Activated CD8-positive, alpha-beta memory T cell treated with anti-CD3 and anti-CD28 coated beads for 1 hour (primary cell): ENCODE data around the gene FBXW10B.
"Not testable (repeated sequence)": the region's sequence is repeated elsewhere in the genome, so short reads cannot be mapped to it uniquely, and the experiment has no call there.

Source experiments
- DNase-seq, 2 donors: peaks; one replicate each; pipeline ENCODE4 v3.0.0-alpha.2; 2020; ENCODE audit warnings: low read depth in 1 of 2; ENCODE audit errors: extremely low read depth in 1 of 2

FBXW10B gene, protein sequence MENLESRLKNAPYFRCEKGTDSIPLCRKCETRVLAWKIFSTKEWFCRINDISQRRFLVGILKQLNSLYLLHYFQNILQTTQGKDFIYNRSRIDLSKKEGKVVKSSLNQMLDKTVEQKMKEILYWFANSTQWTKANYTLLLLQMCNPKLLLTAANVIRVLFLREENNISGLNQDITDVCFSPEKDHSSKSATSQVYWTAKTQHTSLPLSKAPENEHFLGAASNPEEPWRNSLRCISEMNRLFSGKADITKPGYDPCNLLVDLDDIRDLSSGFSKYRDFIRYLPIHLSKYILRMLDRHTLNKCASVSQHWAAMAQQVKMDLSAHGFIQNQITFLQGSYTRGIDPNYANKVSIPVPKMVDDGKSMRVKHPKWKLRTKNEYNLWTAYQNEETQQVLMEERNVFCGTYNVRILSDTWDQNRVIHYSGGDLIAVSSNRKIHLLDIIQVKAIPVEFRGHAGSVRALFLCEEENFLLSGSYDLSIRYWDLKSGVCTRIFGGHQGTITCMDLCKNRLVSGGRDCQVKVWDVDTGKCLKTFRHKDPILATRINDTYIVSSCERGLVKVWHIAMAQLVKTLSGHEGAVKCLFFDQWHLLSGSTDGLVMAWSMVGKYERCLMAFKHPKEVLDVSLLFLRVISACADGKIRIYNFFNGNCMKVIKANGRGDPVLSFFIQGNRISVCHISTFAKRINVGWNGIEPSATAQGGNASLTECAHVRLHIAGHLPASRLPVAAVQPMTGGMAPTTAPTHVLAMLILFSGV

DNA sequence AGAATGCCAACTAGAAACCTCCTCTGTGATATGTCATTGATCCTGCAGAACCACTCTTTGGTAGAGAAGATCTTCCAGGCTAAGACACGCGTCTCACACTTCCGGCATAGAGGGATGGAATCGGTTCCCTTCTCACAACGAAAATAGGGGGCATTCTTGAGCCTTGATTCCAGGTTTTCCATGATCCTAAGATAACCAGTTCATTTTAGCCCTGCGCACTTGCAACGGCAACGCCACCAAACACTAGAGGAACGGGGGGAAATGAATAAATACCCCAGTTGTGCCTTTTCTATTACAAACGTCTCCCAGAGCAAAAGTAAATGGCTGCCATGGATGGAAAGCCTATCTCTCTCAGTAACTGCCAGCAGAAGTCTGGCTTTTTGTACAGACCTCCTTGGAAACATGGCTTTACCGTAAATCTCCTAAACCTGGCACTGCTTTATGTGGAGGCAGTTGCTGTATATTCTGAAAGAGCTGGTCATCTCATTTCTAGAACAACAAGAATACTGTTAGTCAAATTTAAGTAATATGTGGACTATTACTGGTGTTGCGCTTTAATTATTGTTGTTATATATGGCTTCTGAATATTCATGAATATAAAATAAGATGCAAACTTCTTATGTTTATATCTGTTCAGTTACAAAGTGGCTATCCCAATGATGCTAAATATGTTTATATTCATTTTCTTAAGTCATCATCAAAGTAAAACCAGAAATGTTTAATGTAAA lies at the start of gene FBXW10B:
Gene FBXW10B (minus strand): TSS at position 374 of the 728 bp plus-strand sequence. CDS start 192 bp downstream, at position 182.
- not testable (repeated sequence) for DNase-seq

DNA sequence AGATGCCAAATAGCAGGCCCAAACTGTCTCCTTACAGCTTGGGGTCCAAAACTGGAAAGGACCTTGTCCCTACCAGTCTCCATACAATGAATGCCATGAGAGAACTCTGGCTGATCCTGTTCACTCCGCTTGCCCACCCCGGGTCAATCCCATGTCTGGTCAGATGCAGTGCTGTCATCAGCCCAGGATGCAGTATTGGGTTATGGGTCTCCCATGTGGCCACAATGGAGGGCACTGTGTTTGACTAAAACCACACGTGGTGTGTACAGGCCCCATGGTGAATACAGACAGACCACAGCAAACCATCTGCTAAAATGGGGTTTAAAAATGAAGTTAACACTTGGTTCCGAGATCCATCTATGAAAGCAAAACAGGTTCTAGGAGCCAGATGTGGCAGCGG lies 44.2 kb upstream of the FBXW10B start:
- no peak for DNase-seq

DNA sequence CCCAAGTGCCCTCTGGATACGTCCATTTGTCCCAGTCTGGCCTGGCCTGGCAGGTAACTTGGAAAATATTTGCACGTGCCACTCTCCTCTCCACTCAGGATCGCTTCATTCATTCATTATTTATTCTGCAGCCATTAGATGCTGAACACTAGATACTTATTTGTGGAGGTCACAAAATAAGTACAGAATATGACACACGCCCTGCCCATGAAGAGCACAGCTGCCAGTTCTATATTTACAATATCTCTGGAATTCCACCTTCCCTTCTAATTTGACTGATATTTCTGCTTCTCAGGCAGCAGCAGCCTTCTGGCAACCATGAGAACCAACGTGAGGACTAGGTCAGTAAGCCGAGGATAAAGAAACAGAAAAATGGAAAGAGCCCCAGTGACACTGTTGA lies 43.7 kb upstream of the FBXW10B start:
- no peak for DNase-seq

DNA sequence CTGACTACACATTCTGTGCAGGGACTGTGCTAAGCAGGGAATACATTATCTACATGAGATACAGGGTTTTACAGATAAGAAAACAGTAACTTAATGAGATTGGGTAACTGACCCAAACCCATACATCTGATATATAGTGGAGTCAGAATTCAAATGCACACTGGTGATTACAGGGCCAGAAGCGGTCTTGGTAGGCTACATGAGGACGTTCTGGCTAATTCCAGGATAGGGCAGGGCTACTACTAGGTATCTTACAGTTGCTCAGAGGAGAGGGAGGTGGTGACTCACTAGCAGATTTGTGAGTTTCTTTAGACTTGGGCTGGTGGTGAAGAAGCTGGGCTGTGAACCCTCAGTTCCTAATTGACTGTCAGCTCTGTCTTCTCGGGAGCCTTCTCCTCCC lies 43.2 kb upstream of the FBXW10B start:
- DNase-seq = no peak

DNA sequence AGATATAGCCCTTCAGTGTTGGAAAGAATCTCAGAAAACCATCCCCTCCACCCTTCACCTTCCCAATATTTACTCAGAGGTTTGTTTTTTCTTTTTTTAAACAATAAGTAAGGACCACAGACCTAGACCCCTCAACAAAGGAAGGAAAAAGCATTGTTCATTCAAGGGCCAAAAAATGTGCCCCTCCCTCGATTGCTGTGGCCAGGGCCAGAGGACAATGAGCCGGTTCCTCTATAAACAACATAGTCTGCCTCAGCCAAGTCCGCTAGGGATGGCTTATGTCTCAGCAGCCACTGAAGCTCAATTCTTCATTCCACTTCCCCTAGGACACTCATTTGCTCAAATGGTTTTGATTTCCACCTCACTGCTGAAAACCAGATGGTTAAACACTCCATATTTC lies 40.6 kb upstream of the FBXW10B start:
- DNase-seq = no peak

DNA sequence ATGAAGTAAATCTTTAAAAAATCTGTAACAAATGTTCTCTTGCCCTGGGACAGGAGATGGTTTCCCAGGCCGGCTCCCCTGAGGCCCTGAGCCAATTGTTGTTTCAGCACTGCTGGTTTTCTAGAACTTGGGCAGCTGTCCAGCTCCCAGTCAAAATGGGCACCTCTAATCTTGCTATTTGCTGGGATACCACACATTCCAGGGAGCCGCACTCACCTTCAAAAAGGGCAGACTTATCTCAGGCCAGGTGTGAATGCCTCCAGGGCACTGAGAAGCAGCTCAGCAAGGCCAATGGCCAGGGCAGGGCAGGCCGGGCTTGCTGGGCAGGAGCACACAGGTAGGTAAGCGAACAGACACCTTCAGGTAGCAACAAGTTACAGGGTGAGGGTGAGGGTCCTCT lies 40.2 kb upstream of the FBXW10B start:
- DNase-seq = no peak

DNA sequence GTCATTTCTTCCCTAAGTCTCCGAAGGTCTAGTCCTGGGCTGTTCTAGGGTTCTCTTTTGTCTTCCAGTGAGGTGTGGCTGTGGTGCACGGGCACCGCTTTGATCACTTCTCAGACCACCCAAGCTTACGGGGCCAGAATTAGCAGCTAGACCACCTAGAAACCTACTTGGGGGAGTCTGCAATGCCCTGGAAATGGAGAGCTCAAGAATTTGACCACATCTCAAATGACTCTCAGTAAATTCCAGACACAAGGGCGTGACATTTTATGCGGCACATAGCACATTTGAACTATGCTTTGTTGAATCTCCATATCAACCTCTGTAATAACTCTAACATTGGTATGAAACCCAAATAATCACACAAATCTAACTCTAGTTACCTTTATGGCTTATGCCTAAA lies 39.7 kb upstream of the FBXW10B start:
- DNase-seq = no peak

DNA sequence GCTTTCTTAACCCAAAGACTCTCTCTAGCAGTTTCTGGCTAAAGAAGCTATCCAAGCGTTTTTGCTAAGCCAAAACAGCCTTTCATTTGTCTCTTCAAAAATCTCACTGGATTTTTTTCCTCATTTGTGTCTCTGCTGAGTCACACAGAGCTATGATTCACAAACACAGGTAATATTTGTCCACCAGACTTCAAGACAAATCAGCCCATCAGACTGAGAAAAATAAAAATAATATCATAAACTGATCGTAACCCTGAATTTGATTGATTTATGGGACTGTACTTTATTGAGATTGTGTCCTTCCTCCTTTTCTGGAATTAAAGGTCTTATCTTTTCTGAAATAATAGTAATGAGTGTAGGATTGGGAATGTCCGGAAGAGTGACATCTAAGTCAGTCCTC lies 38.8 kb upstream of the FBXW10B start:
- no peak for DNase-seq

DNA sequence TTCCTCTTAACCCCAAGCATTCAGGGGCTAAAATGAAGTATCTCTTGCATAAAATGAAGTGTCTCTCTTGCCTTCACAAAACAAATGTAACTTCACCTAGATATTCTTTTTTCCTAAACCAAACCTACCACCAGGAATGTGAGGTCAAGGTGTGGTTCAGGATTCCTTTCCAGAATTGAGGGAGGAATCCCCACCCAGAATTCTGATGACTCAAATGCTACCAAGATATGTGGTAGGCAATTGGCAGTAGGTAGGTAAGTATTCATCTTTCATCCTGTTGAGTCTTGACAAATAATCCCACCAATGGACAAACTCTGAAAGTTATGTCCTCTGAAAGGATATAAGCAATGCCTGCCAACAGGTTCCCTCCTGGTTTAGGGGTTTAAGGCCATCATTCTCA lies 38.4 kb upstream of the FBXW10B start:
- DNase-seq = no peak

DNA sequence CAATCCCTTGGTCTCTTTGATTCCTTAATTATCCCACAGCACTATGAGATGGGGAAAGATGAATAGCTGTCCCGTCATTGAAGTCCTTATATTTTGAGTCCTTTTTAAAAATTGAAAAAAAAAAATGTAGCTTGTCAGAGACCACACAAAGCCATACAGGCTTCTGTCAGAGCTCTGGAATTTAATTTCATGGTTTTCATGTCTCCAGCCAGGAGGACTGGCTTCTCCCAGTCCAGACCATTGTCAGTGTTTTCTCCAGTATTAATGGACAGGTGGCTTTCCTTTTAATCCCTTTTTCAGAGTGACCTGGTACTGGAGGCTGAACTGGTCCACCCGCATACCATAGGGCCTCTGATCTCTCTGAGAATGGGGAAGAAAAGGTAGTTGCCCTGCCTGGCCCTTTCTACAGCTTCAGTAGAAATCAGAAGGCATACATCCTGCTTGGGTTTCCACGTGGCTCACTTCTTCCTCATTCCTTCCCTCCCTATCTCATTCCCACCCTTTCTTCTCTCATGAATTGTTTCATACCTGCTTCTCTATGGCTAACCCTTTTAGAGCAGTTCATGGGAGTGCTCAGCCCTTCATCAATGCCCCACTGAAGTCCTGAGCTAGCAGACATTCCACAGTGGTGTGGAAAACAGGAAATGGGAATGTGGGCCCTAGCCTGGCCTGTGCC lies 35.5 kb upstream of the FBXW10B start:
- no peak for DNase-seq

DNA sequence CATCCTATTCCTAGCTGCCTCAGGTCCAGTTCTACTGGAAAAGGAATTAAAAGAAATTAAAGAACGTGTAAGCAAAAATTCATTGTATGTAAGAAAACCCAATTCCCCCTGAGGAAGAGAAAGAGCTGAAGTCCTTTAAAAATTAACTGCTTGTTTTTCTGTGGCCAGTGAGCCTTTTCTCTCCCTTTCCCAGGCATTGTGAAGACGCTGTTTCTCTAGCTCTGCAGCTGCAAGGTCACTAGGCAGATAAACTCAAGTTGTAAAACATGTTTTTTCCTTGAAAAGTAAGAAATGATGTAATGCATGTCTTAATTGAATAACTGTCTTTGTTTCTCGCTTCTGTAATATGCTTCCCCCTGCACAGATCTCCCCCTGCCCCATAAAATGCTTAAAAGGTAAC lies 34.9 kb upstream of the FBXW10B start:
- DNase-seq = not testable (repeated sequence)

DNA sequence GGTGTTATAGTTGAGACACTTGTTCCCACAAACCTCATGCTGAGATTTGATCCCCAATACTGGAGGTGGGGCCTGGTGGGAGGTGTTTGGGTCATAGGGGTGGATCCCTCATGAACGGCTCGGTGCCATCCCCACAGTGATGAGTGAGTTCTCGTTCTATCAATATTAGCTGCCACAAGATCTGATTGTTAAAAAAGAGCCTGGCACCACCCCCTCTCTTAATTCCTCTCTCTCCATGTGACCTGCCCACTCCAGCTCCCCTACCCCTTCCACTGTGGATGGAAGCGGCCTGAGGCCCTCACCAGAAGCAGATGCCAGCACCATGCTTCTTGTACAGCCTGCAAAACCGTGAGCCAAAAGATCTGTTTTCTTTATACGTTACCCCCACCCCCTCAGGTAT lies 33.5 kb upstream of the FBXW10B start:
- DNase-seq = no peak

DNA sequence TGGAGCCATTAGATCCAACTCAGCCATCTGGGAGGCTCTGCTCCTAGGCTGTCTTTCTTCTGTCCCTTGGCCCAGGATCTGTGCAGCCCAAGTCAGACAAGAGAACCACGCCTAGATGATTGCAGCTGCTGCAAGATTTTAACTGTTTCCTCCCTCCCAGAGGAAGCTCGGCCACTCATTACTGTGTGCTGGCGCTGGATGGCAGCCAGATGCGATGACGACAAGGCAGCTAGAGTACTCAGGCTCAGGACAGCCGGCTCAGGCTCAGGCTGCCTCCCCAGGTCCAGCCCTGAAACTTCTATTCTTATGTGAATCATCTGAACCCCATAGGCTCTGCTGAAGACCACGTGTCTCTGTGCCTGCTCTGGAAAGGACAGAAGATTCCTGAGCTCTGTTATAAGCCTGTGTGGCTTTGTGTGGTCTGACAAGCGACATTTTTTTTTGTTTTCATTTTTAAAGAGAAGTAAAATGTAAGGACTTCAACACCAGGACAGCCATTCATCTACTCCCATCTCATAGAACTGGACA lies 32.1 kb upstream of the FBXW10B start:
- no peak for DNase-seq

DNA sequence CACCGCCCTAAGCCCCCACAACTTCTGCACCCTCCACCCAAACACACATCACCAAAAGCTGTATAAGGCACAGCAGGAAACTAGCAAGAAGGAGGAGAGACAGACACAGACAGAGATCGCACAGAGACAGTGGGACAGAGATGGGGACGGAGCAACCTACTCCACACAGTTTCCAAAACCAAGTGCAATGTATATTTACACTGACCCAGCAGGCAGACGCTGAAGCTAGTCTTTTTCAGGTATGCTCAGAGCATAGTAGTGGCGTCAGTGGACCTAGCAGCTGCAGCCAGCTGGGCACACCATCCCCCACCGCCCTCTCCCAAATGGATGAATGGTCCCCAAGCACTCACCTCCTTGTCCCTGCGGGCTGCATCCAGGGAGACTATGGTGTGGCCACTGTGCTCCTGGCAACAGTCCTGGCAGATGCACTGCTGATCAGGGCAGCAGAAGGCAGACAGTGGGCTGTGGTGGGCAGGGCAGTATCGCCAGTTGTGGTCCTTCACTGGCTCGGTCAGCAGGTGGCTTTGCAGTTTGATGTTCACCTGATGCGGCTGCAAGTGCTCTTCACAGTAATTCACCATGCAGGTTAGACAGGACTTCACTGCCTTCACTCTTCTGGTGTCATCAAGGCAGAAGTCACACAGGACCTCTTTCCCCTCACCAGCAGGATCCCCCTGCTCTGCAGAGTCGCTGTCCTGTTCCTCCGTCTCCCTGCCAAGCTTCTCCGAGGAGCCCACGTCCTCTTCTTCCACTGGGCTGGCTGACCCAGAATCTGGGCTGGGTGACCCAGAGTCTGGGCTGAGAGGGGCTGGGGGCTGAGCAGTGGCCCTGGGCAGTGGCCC lies 31.5 kb upstream of the FBXW10B start:
- DNase-seq = no peak

DNA sequence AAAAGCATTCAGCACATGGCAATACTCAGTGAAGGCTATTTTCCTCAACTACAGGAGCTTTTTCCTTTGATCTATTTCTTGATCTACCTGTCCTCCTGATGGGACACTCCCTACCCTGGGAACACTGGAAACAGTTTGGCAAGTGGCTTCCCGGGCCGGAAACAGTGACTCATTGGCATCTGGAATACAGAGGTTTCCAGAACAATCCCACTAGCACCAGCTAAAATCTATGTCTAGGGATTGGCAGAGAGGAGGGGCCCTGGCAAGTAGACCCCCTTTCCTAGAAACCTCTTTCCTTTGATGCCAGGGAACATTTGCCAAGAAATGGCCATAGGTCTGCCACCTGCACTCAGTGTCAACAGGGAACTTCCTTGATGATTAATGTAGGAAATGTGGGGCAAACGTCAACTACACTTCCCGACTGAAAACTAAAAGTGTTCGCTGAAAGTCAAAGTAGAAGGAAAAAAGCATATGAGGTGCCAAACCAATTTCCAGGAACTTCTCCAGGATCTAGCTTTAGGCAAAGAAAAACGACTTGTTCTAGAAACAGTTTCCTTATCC lies 30.4 kb upstream of the FBXW10B start:
- DNase-seq = no peak

DNA sequence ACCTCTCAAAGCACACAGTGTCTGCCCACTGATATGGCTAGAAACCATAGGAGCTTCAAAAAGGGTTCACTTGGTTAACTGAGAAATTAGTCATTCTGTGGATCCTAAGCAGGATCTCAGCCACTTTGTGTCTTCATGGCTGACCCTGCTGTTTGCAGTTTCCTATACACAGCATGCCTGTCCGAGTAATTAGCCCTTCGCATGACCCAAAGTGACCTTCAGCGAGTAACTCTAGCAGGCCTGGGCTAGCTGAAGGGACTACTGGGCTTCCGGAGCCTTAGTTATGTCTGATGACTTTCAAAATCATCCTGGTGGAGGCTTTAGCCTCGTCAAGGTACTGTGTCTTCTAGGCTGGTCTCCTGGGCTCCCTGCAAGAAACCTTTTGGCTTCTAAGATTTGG lies 28.9 kb upstream of the FBXW10B start:
- no peak for DNase-seq

DNA sequence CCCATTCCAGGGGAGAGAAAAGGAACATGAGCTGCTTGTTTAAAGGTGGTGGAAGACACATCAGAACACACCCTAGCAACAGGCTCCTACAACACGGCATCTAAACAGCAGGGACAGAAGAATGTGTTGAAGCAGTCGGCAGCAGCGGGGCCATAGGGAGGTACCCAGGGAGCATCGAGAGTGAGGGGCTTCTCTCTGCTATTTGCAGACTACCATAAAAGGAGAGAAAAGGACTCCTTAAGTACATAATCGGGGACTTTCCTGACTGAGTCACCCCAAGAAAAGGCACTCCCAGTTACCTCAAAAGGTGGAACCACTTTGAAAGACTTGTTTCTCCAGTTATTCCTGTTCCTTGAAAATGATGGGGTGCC lies 26.4 kb upstream of the FBXW10B start:
- DNase-seq = not testable (repeated sequence)

DNA sequence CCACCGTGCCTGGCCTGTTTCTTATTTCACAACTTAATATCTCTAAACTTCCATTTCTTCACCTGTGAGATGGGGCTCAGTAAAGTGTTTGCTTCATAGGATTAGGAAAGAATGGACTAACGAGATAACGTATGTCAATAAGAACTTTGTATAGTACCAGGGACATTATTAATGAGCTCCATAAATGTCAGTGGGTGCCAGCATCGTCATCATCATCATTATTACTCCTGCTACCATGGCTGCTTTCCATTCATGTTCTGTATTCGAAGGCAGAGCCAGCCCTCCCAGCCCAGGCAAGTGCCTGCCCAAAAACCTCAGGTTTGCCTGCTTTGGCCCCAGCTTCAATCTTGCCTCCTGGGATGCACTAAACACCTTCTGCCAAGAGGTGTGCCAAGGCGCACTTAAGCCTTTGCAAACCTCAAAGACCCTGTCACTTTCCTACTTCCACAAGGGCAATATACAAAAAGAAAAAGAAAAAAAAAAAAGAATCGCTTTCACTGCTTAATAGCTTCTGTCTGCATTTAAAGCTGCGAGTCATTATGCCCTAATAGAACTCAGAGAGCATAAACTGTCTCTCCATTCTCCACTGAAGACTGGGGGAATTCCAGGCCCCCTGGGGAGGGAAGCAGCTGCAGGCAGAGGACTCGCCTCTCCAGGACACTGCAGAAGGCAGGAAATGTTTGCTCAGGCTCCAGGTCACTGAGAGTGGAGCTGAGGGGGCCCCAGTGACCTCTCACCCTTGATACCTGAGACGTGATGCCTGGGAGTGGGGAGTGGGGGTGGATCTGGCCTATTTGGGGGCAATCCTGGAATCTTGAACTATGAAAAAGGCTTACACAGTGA lies 25.8 kb upstream of the FBXW10B start:
- DNase-seq = not testable (repeated sequence)
